Upper lobe of left lung (tissue), 4 donors: ENCODE data around the gene PPP1R9A.

Source experiments
- EP300 ChIP-seq, 4 donors: sonication (generic); formaldehyde crosslinking; IDR thresholded peaks; one replicate each; pipeline ENCODE4 v1.5.1; 2017; ENCODE audit warnings: antibody characterized with exemption in 4 of 4, control low read depth in 2 of 4
- POLR2A ChIP-seq, 4 donors: fragments of 450-650 bp; IDR thresholded peaks; one replicate each; pipeline ENCODE4 v1.5.1; 2016 to 2017; ENCODE audit warnings: antibody characterized with exemption in 4 of 4, mild to moderate bottlenecking in 2 of 4
- POLR2AphosphoS5 ChIP-seq, 2 donors: sonication (generic); formaldehyde crosslinking; IDR thresholded peaks; one replicate each; pipeline ENCODE4 v1.5.1; 2017; ENCODE audit warnings: antibody characterized with exemption in 2 of 2
- TF ChIP-seq, protein P1 (sequence below), 6 experiments: fragments of 450-650 bp in 4 of 6; fragments of 200-600 bp in 2 of 6; sonication (generic) in 2 of 6; IDR thresholded peaks; one replicate each; pipeline ENCODE4 v1.5.1; 2016 to 2019; ENCODE audit warnings: antibody characterized with exemption in 6 of 6

DNA sequence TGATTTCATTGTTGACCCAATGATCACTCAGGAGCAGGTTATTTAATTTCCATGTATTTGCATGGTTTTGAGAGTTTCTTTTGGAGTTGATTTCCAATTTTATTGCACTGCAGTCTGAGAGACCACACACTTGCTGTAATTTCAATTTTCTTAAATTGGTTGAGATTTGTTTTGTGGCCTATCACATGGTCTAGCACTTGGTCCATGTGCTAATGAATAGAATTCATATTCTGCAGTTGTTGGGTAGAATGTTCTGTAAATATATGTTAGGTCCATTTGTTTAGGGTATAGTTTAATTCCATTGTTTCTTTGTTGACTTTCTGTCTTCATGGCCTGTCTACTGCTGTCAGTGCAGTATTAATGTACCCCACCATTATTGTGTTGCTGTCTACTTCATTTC, 36.3 kb upstream of the PPP1R9A start:
- TF ChIP-seq, protein P1, sequence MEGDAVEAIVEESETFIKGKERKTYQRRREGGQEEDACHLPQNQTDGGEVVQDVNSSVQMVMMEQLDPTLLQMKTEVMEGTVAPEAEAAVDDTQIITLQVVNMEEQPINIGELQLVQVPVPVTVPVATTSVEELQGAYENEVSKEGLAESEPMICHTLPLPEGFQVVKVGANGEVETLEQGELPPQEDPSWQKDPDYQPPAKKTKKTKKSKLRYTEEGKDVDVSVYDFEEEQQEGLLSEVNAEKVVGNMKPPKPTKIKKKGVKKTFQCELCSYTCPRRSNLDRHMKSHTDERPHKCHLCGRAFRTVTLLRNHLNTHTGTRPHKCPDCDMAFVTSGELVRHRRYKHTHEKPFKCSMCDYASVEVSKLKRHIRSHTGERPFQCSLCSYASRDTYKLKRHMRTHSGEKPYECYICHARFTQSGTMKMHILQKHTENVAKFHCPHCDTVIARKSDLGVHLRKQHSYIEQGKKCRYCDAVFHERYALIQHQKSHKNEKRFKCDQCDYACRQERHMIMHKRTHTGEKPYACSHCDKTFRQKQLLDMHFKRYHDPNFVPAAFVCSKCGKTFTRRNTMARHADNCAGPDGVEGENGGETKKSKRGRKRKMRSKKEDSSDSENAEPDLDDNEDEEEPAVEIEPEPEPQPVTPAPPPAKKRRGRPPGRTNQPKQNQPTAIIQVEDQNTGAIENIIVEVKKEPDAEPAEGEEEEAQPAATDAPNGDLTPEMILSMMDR (IDR thresholded peaks at IDR 0.05): no peak
- TF ChIP-seq POLR2AphosphoS5 (IDR thresholded peaks at IDR 0.05): no peak
- no peak for TF ChIP-seq POLR2A (IDR thresholded peaks at IDR 0.05)
- TF ChIP-seq EP300 (IDR thresholded peaks at IDR 0.05): no peak
